Right renal pelvis (tissue), 4 donors: ENCODE data around the gene ACAD9. TPM values are rescaled to one million over a fixed set of nuclear protein-coding genes. Genes with fewer than 3 reads are reported as not detected.
"Not testable (repeated sequence)": the region's sequence is repeated elsewhere in the genome, so short reads cannot be mapped to it uniquely, and the experiment has no call there.

ENCODE experiments used
- DNase-seq, 4 donors: peaks; one replicate each; pipeline ENCODE4 v3.0.0-alpha.2; 2013; ENCODE audit warnings: low read depth in 4 of 4, low spot score in 3 of 4, missing footprints in 1 of 4
- polyA plus RNA-seq, 4 donors: library from polyadenylated mRNA; unstranded; fragments of 120-200 nt; gene quantifications; one replicate each; pipeline ENCODE4 v1.2.1, GENCODE V29; 2013; ENCODE audit not compliant: insufficient read length in 4 of 4

ACAD9 gene
- polyA plus RNA-seq, 4 donors: 30.3 to 40.6 (median 38.4) TPM

DNA sequence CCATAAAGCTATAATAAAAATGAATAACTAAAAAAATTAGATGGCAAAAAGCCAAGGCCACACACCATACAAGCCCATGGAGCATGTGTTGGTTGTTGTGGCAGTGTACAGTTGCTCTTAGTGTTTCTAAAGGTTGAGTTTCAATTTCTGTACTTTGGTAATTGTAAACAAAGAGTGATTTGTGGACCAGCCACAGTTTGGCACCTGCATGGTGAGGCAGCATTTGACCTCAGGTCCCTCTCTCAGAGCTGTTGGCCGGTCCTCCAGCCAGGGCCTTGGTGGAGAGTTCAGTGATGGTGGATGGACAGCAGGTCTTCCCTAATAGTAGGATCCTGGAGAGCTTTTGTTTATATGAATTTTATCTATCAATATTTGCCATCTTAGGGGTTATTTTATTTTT lies 5.6 kb downstream of the ACAD9 start:
- DNase-seq: no peak

DNA sequence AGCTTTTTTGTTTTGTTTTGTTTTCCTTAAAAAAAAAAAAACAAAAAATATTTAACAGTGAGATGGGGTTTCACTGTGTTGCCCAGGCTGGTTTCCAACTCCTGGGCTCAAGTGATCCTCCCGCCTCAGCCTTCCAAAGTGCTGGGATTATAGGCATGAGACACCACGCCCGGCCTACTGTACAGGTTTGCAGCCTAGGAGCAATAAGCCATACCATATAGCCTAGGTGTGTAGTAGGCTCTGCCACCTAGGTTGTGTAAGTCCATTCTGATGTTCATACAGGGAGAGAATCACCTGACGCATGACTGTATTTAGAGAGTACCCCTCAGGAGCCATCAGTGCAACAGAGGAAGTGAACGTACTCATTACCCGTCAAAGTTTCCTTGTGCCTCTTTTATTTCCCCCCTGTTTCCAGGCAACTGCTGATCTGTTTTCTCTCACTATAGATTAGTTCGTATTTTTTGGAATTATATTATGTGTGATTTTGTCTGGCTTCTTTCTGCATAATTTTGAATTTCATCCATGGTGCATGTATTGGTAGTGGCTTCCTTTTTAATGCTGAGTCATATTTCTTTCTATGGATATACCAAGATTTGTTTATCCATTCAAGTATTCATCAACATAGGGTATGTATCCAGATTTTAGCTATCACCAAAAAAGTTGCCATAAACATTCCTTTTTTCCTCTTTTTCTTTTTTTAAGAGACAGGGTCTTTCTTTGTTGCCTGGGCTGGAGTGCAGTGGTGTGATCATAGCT lies 9.9 kb downstream of the ACAD9 start:
- DNase-seq: no peak

DNA sequence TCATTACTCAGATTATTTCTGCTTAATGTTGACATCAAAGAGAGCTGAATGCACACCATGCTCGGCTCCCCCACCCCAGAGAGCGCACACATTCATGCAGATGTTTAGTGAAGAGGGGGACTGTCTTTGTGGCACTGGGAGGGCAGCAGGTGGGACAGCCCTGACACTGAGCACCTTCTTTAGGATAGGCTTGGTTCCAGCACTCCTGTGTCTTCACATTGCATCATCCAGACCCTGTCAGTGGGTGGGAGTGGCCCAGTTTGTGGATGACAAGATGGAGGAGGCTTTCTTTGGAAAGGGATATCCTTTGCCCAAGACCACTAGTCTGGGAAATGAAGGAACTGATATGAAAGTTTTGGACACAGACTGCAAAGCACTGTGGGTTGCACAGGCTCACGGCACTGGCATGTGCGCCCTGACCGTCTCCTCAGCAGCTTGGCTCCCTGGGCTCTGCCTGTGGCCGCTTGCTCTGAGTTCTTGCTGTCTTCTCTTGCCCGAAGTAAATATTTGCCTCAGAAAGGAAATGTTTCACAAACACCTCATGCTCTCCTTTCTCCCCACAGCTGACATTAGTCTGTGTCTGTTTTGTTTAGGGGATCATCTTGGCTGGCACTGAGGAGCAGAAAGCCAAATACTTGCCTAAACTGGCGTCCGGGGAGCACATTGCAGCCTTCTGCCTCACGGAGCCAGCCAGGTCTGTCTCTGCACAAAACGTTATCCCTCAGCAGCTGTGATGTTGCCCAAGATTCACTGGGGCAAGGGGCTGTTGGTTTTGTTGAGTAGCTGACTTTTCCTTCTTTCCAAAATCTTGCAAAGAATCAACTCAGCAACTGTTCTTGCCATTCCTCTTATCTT lies 16.6 kb downstream of the ACAD9 start:
- DNase-seq: no peak

DNA sequence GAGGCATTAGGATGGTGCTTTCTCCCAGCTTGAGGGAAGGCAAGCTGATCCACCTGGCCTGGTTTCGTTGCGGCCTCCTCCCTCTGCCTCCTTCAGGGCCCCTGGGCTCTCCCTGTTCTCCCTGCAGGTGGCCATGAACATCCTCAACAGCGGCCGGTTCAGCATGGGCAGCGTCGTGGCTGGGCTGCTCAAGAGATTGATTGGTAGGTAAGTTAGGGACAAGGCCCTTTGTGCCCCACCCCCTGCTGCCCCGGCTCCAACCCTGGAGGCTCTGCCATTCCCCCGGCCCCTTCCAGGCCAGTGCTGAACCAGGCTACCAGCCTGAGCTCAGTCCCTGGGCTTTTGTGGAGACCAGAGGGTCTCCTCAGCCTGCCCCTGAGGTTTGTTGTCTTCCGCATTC lies 23.0 kb downstream of the ACAD9 start:
- DNase-seq: no peak

DNA sequence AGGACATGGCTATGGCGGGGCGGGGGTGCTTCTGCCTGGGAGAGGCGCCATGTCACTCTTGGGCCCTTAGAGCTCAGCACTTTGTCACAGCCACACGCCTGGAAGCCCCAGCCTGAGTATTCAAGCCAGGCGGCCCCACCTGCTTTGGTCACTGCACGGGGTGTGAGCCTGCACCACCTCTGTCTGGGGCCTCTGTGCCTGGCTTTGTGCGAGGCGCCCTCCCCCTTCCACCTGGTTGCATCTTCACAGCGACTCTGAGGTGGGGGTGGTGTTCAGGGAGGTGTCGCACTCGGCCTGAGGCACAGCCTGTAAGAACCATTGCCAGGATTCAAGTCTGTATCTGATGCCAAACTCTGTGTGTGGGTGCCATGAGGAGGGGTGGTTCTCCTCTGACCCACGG lies 24.1 kb downstream of the ACAD9 start:
- DNase-seq: no peak

DNA sequence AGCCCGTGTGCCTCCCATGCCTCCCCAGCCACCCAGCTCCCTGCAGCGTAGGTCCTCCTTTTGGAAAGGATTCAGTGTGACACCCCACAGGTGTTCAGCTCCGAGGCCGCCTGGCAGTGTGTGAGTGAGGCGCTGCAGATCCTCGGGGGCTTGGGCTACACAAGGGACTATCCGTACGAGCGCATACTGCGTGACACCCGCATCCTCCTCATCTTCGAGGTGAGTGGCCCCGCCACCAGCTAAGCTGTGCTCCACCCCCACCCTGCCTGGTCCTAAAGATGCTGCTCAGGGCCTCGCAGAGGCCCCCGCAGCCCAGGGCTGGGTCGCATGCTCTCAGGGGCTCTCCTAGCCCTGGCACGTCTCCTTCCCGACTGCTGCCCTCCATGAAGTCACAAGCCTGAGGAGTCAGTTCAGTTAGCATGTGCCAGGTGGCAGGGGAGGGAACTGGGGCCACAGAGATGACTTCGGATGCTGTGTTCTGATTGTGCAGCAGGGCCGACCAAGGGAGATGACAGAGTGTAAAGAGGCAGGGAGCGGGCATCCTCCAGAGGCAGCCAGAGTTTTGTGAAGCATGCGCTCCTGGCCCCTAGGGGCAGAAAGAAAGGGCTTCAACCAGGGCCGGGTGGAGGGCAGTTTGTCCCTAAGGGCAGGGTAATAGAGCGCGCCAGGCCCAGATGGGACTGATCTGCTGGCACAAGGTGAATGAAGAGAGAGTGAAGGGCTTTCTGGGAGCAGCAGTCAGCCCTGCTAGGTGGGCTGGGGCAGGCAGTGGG lies 26.8 kb downstream of the ACAD9 start:
- no peak for DNase-seq

DNA sequence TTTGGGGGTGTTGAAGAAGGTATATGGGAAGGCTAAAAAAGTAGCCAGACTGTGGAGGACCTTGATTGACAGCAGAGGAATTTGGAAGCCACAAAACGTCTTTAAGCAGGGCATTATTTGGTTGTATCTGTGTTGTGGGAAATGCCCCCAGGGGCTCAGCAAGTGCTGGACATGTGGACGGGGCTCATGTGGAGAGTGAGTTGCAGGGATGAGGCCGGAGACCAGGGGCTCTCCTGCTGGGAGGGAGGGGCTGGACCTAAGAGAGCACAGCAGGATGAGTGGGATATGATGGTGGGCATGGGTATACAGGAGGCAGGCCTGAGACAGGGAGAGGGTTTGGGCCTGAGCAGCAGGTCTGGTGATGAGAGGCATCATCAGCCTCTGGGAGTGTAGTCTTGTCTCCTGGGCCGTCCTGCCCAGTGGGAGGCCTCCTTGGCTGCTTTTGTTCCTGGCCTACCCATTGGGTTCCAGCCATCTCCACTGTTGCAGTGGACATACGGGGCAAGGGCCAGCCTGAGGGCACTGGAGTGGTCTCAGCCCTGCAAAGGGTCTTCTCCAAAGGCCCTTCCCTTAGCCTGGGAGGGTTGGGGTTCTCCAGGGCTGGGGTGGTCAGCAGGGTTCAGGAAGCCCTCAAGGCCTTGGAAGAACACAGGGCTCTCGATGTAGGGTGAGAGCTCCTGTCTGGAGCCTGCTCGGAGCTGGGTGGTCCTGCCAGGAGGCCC lies 27.5 kb downstream of the ACAD9 start:
- DNase-seq: no peak

DNA sequence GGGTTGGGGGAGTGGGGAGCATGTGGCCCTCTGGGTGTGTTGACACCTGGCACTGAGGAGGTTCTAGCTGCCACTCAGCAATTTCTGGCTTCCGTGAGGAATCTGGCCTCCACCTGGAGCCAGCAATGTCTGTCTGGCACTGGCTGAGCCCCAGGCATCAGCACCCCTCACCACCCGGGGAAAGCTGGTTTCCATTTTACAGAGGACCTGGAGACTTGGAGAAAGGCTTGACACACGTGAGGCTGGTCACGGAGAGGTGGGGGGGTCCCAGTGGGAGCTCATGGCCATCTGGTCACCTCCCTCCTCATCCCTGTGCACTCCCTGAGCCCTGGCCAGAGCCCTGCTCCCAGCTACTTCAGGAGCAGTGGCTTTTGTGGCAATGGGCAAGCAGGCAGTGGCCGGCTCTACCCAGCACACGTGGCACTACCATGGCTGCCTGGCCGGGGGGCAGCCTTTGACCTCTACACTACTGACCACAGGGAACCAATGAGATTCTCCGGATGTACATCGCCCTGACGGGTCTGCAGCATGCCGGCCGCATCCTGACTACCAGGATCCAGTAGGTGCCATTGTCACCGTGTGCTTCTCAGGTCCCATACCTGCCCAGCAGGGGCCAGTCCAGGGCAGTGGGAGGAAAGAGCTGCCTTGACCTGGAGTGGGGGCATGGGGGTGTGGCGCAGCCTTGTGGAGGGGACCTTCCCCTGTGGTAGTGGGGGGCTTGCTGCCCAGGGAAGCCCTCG lies 28.5 kb downstream of the ACAD9 start:
- DNase-seq: no peak

DNA sequence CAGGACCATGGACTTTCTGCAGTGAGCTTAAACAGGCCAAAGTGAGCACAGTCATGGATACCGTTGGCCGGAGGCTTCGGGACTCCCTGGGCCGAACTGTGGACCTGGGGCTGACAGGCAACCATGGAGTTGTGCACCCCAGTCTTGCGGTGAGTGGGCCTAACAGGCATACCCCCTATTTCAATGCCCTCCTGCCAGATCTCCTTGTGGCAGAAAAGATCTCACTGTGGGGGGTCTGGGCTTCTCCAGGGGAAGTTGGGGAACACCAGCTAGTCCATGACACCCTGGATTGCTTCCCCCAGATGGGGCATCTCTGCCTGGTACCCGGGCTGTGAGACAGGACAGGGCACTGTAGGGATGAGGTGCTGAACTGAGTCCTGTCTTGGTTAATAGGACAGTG lies 29.5 kb downstream of the ACAD9 start:
- no peak for DNase-seq

DNA sequence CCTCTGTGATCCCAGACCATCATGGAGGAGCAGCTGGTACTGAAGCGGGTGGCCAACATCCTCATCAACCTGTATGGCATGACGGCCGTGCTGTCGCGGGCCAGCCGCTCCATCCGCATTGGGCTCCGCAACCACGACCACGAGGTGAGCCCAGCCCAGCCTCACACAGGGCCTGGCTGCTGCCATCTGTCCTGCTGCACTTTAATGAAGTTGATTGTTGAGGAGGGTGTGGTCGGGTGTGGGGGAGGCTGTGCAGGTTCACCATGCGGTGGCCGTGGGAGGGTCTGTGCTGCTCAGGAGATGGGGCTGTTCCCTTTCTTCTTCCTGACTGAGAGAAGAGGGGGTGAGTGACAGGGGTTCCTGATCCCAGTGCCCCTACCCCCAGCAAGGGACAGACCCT lies 30.6 kb downstream of the ACAD9 start:
- DNase-seq: no peak

DNA sequence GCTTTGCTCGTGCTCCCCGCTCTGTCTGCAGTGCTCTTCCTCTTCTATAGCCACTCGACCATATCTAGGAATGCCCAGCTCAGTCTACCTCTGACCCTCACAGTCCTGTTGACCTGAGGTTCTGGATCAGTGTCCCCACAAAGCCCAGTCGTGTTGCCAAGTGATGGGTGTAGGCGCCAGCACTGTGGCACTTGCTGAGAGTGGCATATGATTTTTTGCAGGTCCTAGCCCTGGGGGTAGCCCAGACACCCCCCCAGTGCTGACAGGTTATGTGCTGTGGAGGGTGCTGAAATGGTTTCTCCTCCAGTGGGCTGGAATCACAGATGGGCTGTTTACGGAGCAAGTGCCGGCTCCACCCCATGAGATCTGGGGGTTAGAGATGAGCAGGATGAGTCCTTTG lies 32.5 kb downstream of the ACAD9 start:
- DNase-seq: no peak

DNA sequence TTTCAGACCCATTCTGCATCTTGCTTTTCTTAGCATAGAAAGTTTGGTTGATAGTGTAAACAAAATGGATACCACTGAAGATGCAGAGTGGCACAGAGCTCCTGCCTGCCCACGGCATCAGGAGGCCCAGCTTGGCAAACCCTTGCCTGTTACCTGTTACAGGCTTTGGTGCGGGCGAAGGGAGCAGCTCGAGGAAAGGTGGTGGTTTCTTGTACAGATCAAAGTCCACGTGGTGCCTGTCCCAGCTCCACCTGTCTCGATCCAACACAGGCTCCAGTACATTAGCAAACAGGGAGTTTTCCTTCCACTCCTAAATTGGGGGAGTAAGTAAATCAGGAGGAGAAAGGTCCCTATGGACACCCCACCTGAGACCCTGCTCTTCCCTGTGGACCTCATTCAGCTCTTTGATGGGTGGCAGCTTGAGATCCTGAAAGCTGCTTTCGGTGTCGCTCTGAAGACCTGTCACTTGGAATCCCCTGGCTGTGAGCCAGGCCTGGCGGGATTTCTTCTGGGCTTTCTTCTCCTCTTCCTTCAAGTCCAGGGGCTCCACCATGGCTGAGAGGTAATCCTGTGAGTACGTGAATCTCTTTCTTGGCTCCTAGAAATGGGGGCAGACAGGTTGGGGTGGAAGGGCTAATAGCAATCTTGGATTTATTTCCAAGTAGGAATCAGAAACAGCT lies 35.7 kb downstream of the ACAD9 start:
- DNase-seq: no peak

DNA sequence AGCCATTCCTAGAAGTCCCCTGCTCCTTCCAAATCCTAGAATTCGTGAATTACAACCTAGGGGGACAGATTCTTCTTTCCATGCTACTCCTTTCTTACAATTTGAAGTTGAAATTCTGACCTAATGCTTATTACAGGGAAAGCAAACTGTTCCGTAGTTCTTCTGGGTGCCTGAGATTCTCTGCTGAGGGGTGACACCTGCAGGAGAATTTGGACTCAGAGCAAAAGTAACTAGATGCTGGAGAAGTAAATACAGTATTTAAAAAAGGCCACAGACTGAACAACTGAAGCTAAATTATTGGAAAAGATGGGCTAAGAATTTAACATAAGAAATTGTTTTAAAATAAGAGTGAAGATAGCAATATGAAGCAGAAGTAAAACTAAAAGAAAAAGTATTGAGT lies 37.9 kb downstream of the ACAD9 start:
- no peak for DNase-seq

DNA sequence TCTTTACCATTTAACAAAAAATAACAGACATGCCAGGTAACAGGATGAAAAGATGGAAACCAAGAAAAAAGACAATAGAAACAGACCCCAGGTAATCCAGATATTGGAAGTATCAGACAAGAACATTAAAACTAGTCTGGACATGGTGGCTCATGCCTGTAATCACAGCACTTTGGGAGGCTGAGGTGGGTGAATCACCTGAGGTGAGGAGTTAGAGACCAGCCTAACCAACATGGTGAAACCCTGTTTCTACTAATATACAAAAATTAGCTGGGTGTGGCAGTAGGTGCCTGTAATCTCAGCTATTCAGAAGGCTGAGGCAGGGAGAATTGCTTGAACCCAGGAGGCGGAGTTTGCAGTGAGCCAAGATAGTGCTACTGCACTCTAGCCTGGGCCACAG lies 40.6 kb downstream of the ACAD9 start:
- DNase-seq: no peak

DNA sequence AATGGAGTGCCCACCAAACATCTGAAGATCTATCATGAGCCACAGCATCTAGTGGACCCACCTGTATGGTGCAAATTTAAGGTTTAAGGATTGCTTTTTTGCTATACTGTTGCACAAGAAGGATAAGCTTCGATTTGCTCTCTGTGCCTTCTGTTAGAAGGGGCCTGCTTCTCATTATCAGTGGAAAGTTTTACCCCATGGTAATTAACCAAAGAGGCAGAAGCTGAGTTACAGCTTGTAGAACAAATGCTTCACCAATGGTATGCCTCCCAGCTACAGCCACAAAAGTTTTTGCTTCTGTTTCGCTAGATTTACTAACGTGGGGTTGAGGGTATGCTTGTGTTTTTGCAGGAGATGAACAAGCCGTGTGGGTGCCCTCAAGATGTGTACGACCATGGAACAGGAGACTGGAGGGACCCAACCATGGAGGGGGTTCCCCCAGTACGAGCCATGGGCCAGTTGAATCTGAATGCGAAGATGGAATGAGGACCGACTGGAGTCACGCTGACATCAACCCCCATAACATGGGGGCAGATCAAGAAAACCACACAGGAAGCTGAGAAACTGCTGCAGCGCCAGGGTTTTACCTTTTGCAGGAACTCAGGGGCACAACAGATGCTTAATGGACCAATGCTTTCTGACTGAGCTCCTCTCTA lies 43.5 kb downstream of the ACAD9 start:
- no peak for DNase-seq

DNA sequence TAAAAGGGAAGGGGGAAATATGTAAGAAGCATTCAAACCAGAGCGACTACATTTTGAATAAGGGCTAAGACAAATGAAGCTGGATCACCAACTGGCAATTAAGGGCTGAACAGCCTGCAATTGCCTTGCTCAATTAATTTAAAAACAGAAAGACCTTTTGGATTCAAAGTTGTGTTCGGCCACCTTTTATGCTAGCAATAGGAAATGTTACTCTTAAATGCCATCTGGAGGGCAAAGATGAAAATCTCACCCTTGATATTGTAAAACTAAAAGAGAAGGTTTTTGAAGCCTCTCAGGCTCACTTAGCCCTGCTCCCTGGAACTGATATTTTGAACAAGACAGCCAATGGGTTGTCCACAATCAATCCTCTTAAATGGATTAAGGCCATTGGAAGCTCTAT lies 44.2 kb downstream of the ACAD9 start:
- no peak for DNase-seq

DNA sequence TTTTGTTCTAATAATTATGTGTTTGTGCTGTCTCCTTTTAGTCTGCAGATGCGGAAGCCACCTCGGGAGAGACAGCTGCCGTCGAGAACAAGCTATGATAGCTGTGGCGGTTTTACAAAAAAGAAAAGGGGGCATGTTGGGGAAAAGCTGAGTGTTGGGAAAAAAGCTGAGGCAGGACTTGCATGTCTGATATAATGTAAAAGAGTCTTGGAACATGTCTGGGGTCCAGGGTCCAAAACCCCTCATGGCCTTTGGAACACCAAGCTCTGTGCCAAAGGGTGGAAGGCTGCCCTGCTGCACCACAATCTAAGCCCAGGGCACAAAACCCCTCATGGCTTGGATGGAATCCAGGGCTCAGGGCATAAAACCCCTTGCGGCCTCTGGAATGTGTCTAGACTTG lies 44.6 kb downstream of the ACAD9 start:
- not testable (repeated sequence) for DNase-seq

DNA sequence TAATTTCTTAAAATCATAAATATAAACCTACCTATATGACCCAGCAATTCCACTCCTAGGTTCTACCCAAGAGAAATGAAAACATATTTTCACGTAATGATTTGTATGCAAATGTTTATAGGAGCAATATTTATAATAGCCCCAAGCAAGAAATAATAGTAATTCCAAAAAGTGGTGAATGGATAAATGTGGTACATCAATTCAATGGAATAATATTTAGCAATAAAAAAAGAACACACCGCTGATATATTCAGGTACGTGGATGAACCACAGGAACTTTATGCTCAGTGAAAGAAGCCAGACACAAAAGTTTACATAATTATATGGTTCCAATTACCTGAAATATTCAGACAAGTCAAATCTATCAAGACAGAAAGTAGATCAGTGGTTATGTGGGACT lies 49.9 kb downstream of the ACAD9 start:
- no peak for DNase-seq

DNA sequence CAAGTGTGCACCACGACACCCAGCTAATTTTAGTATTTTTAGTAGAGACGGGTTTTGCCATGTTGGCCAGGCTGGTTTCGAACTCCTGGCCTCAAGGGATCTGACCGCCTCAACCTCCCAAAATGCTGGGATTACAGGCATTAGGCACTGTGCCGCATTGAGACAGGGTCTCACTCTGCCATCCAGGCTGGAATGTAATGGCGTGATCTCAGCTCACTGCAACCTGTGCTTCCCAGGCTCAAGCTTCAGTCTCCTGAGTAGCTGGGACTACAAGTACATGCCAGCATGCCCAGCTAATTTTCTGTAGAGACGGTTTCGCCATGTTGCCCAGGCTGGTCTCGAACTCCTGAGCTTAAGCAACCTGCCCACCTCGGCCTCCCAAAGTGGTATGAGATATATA lies 51.6 kb downstream of the ACAD9 start:
- no peak for DNase-seq
